Smooth muscle cell (in vitro differentiated cells): ENCODE data around the gene SPRYD3. TPM values are rescaled to one million over a fixed set of nuclear protein-coding genes. Genes with fewer than 3 reads are reported as not detected.

ENCODE experiments used
- DNase-seq: peaks from one replicate; lab custom pipeline; 2025; ENCODE audit not compliant: unreplicated experiment; lab: John Stamatoyannopoulos, UW
- H2AFZ ChIP-seq: fragments of 200-600 bp; sonication (generic); 2 replicates; pipeline ENCODE4 v1.6.0; 2016; ENCODE audit warnings: antibody characterized with exemption, low read depth, mild to moderate bottlenecking
- H3F3A ChIP-seq: fragments of 200-600 bp; sonication (generic); 2 replicates; pipeline ENCODE4 v1.6.0; 2017; ENCODE audit warnings: antibody characterized with exemption, low read depth
- H3K27ac ChIP-seq: fragments of 200-600 bp; sonication (generic); 2 replicates; pipeline ENCODE4 v1.5.1; 2016; ENCODE audit warnings: low read depth, mild to moderate bottlenecking
- H3K27me3 ChIP-seq: fragments of 200-600 bp; sonication (generic); 2 replicates; pipeline ENCODE4 v1.6.1; 2016; ENCODE audit warnings: low read depth, mild to moderate bottlenecking
- H3K36me3 ChIP-seq: fragments of 200-600 bp; sonication (generic); 2 replicates; pipeline ENCODE4 v1.5.1; 2016; ENCODE audit warnings: low read depth
- H3K4me1 ChIP-seq: fragments of 200-600 bp; sonication (generic); 2 replicates; pipeline ENCODE4 v1.5.1; 2016; ENCODE audit warnings: low read depth
- H3K4me2 ChIP-seq: fragments of 200-600 bp; sonication (generic); 2 replicates; pipeline ENCODE4 v1.6.0; 2016; ENCODE audit warnings: mild to moderate bottlenecking
- H3K4me3 ChIP-seq: fragments of 200-600 bp; sonication (generic); 2 replicates; pipeline ENCODE4 v1.5.1; 2016; ENCODE audit warnings: mild to moderate bottlenecking
- H3K79me2 ChIP-seq: fragments of 200-600 bp; sonication (generic); 2 replicates; pipeline ENCODE4 v1.6.0; 2016; ENCODE audit warnings: low read depth, mild to moderate bottlenecking
- H3K9ac ChIP-seq: fragments of 200-600 bp; sonication (generic); 2 replicates; pipeline ENCODE4 v1.6.0; 2016; ENCODE audit warnings: low read depth
- H3K9me3 ChIP-seq: fragments of 200-600 bp; sonication (generic); replicated peaks from 2 replicates; pipeline ENCODE4 v1.5.1; 2016; ENCODE audit warnings: low read depth
- H4K20me1 ChIP-seq: fragments of 200-600 bp; sonication (generic); 2 replicates; pipeline ENCODE4 v1.6.0; 2016; ENCODE audit warnings: low read depth
- CTCF ChIP-seq: fragments of 200-600 bp; sonication (generic); IDR thresholded peaks from 2 replicates; pipeline ENCODE4 v1.5.1; 2017; ENCODE audit warnings: borderline replicate concordance, mild to moderate bottlenecking, antibody characterized with exemption; ENCODE audit not compliant: insufficient read depth, poor library complexity, severe bottlenecking
- WGBS: methylation state at CpG from one replicate; pipeline ENCODE4 v1.1.7; 2016; ENCODE audit warnings: low lambda C conversion rate; 5-methylcytosine and 5-hydroxymethylcytosine counted together
- polyA plus RNA-seq: library from polyadenylated mRNA; unstranded; fragments of >200 nt; fragmentation: Nextera tagmentation; extraction: Ambion mirVana; gene quantifications from 2 replicates; pipeline ENCODE4 v1.2.1, GENCODE V29; 2016
- total RNA-seq: library from RNA; depleted of rRNA; stranded (reverse); fragments of >200 nt; gene quantifications from 2 replicates; pipeline ENCODE4 v1.2.3, GENCODE V29; 2014

The SPRYD3 gene
- total and polyA plus RNA-seq, 2 experiments from 2014 or later = 20.2 to 57.1 TPM

- no peak overlapping the region for H3K4me3 ChIP-seq
- 81% methylated on average over 13 of the region's 13 CpGs for WGBS
Observed at GRCh38 chr12:53100466-53101151, 21.4 kb upstream of the SPRYD3 start.

GRCh38 chr12:53099071-53099882, 20.1 kb upstream of the SPRYD3 start:
- Histone ChIP-seq H3K4me3 (no peak overlapping the region), H2AFZ (no peak overlapping the region), H3K9me3 (no peaks in the 10 kb centered on the region)

More at GRCh38 chr12:53100466-53101151, 21.4 kb upstream of the SPRYD3 start:
- H4K20me1 ChIP-seq = no peaks in the 10 kb centered on the region
- no peak for TF ChIP-seq CTCF
- DNase-seq = no peak
- no peaks in the 10 kb centered on the region for H3K79me2 ChIP-seq
- H2AFZ ChIP-seq = no peak overlapping the region
- H3K27me3 ChIP-seq = no peaks in the 10 kb centered on the region
- H3F3A ChIP-seq = peaks cover 17% of the 10 kb centered on the region
- no peaks in the 10 kb centered on the region for H3K36me3 ChIP-seq
- no peaks in the 10 kb centered on the region for H3K9me3 ChIP-seq
- H3K27ac ChIP-seq = no peak overlapping the region
- peaks cover 31% of the 10 kb centered on the region for H3K4me1 ChIP-seq
- no peak overlapping the region for H3K4me2 ChIP-seq
- H3K9ac ChIP-seq = no peak overlapping the region

GRCh38 chr12:53098354-53098981, 19.3 kb upstream of the SPRYD3 start:
- no peaks in the 10 kb centered on the region for H3K27me3 ChIP-seq
- no peak for TF ChIP-seq CTCF
- no peak for DNase-seq
- peaks cover 31% of the 10 kb centered on the region for H3K4me1 ChIP-seq
- no peaks in the 10 kb centered on the region for H3K79me2 ChIP-seq
- peak overlapping the region; percentile 97 for H3K4me2 ChIP-seq
- 24% methylated on average over 13 of the region's 13 CpGs for WGBS
- no peaks in the 10 kb centered on the region for H4K20me1 ChIP-seq
- H3K9me3 ChIP-seq = no peaks in the 10 kb centered on the region
- no peak overlapping the region for H3K9ac ChIP-seq
- no peaks in the 10 kb centered on the region for H3K36me3 ChIP-seq
- peak overlapping the region; percentile 95 for H2AFZ ChIP-seq
- H3K4me3 ChIP-seq = peak overlapping the region; percentile 61
- H3K27ac ChIP-seq = peak overlapping the region; percentile 28
- peaks cover 17% of the 10 kb centered on the region for H3F3A ChIP-seq

More at GRCh38 chr12:53099071-53099882, 20.1 kb upstream of the SPRYD3 start:
- H3K79me2 ChIP-seq = no peaks in the 10 kb centered on the region
- H3K27ac ChIP-seq = peak overlapping the region; percentile 28
- no peaks in the 10 kb centered on the region for H4K20me1 ChIP-seq
- peaks cover 31% of the 10 kb centered on the region for H3K4me1 ChIP-seq
- no peaks in the 10 kb centered on the region for H3K27me3 ChIP-seq
- peak; percentile 75 for DNase-seq
- TF ChIP-seq CTCF = peak; percentile 98
- H3F3A ChIP-seq = peaks cover 17% of the 10 kb centered on the region
- 19% methylated on average over 6 of the region's 6 CpGs for WGBS
- no peaks in the 10 kb centered on the region for H3K36me3 ChIP-seq
- H3K4me2 ChIP-seq = peak overlapping the region; percentile 97
- H3K9ac ChIP-seq = no peak overlapping the region
